NCI-H748 (cell line): ENCODE results near the gene PARD3.

ENCODE experiments used
- DNase-seq: peaks from one replicate; lab custom pipeline; 2025; ENCODE audit not compliant: unreplicated experiment; lab: John Stamatoyannopoulos, UW

The PARD3 gene

GRCh38 chr10:34157501-34157900, 657.6 kb downstream of the PARD3 start:
- DNase-seq, result no peak

GRCh38 chr10:34156781-34157425, 658.2 kb downstream of the PARD3 start:
- DNase-seq, result no peak

GRCh38 chr10:34155812-34156211, 659.3 kb downstream of the PARD3 start:
- no peak for DNase-seq

GRCh38 chr10:34154383-34154900, 660.7 kb downstream of the PARD3 start:
- DNase-seq, result no peak

- peak; percentile 43 for DNase-seq
These were observed 661.3 kb downstream of the PARD3 start for GRCh38 chr10:34153663-34154382.

GRCh38 chr10:34152434-34152833, 662.7 kb downstream of the PARD3 start:
- DNase-seq, result no peak

- DNase-seq, result no peak
These were observed 663.2 kb downstream of the PARD3 start for GRCh38 chr10:34151931-34152330.

GRCh38 chr10:34151481-34151880, 663.6 kb downstream of the PARD3 start:
- DNase-seq, result no peak

GRCh38 chr10:34150103-34150502, 665.0 kb downstream of the PARD3 start:
- no peak for DNase-seq

GRCh38 chr10:34148305-34148657, 666.8 kb downstream of the PARD3 start:
- DNase-seq, result no peak

GRCh38 chr10:34147641-34148304, 667.3 kb downstream of the PARD3 start:
- no peak for DNase-seq

GRCh38 chr10:34145715-34146114, 669.4 kb downstream of the PARD3 start:
- no peak for DNase-seq

GRCh38 chr10:34143466-34143865, 671.6 kb downstream of the PARD3 start:
- no peak for DNase-seq

GRCh38 chr10:34141032-34141680, 673.9 kb downstream of the PARD3 start:
- DNase-seq, result no peak

GRCh38 chr10:34139559-34139958, 675.5 kb downstream of the PARD3 start:
- DNase-seq, result peak; percentile 42

GRCh38 chr10:34137955-34138354, 677.1 kb downstream of the PARD3 start:
- no peak for DNase-seq

GRCh38 chr10:34137201-34137600, 677.9 kb downstream of the PARD3 start:
- no peak for DNase-seq

GRCh38 chr10:34135515-34135914, 679.6 kb downstream of the PARD3 start:
- no peak for DNase-seq

GRCh38 chr10:34134602-34135001, 680.5 kb downstream of the PARD3 start:
- no peak for DNase-seq

GRCh38 chr10:34133406-34133805, 681.7 kb downstream of the PARD3 start:
- DNase-seq, result no peak

GRCh38 chr10:34131152-34131551, 683.9 kb downstream of the PARD3 start:
- no peak for DNase-seq

GRCh38 chr10:34127676-34128075, 687.4 kb downstream of the PARD3 start:
- no peak for DNase-seq
